Mesodermal cell (in vitro differentiated cells): ENCODE results near the gene IQGAP2.

Source experiments
- H3K27ac ChIP-seq: 2 replicates; pipeline ENCODE4 v1.7.0; 2013; ENCODE audit warnings: mild to moderate bottlenecking, low read depth, low read length, moderate library complexity; ENCODE audit not compliant: severe bottlenecking
- H3K36me3 ChIP-seq: 2 replicates; pipeline ENCODE4 v1.7.1; 2013; ENCODE audit warnings: mild to moderate bottlenecking, low read length, moderate library complexity; ENCODE audit not compliant: control insufficient read depth, insufficient read depth
- H3K4me1 ChIP-seq: one replicate; pipeline ENCODE4 v1.7.1; 2013; ENCODE audit warnings: mild to moderate bottlenecking, low read length; ENCODE audit not compliant: insufficient read depth, control insufficient read depth, poor library complexity, severe bottlenecking
- H3K4me3 ChIP-seq: 2 replicates; pipeline ENCODE4 v1.7.0; 2013; ENCODE audit warnings: low read length, control low read depth, mild to moderate bottlenecking; ENCODE audit not compliant: insufficient read depth, poor library complexity, severe bottlenecking; ENCODE audit errors: extremely low read depth
- H3K9me3 ChIP-seq: 2 replicates; pipeline ENCODE4 v1.7.1; 2013; ENCODE audit warnings: mild to moderate bottlenecking, low read length, moderate library complexity; ENCODE audit not compliant: control insufficient read depth
- WGBS, 2 experiments: methylation state at CpG; one replicate each; pipeline ENCODE4 v1.1.5; 2013; ENCODE audit warnings: missing lambda C conversion rate in 2 of 2; ENCODE audit not compliant: insufficient coverage in 2 of 2; 5-methylcytosine and 5-hydroxymethylcytosine counted together

Gene IQGAP2

DNA sequence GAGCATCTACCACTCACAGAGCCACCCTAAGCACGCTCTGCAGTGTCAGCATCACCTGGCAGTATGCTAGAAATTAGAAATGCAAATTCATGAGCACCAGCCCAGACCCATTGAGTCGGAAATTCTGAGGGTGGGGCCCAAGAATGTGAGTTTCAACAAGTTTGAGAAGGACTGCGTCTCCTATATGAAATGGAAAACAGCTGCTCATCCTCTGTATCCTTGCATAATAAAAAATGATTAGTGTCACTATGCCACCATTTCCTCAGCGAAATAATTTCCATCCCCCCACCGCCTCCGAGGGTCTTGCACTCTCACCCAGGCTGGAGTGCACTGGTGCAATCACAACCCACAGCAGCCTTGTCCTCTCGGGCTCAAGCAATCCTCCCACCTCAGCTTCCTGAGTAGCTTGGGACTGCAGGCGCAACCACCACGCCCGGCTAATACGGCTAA lies 1.3 kb upstream of the IQGAP2 start:
- no peak overlapping the region for H3K4me3 ChIP-seq
- no peaks in the 10 kb centered on the region for H3K9me3 ChIP-seq
- H3K36me3 ChIP-seq = no peaks in the 10 kb centered on the region
- H3K27ac ChIP-seq = no peak overlapping the region
- H3K4me1 ChIP-seq = no peaks in the 10 kb centered on the region
- WGBS, 2 experiments = 79 to 88% methylated on average over 9 to 10 of the region's 11 CpGs

DNA sequence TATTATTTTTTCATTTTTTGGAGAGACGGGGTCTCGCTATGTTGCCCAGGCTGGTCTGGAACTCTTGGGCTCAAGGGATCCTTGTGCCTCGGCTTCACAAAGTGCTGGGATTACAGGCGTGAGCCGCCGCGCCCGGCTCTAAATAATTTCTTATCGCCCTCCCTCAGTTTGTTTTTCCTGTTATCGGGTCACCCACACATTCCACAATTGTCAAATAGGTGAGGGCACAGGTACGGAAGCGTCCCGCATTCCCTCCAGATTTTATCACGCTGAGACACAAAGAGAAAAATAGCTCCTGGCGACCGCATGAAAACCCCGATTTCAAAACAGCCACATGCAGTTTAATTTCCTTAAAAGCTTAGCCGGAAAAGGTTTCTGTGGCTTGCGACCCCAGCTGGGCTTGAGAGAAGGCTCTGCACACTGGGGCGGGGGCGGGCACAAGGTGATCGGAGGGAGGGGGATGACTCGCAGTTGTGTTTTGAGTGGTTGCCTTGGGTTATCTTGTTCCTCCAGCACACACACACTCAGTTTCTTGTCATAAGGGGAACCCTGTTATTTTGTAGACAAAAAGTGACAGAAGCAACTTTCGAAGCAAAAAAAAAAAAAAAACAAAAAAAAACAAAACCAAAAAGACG lies 717 bp upstream of the IQGAP2 start:
- Histone ChIP-seq H3K9me3 (no peaks in the 10 kb centered on the region), H3K4me1 (no peaks in the 10 kb centered on the region), H3K27ac (peak overlapping the region; percentile 64), H3K4me3 (peak overlapping the region; percentile 75), H3K36me3 (no peaks in the 10 kb centered on the region)
- 35 to 43% methylated on average over 12 to 15 of the region's 25 CpGs for WGBS, 2 experiments

DNA sequence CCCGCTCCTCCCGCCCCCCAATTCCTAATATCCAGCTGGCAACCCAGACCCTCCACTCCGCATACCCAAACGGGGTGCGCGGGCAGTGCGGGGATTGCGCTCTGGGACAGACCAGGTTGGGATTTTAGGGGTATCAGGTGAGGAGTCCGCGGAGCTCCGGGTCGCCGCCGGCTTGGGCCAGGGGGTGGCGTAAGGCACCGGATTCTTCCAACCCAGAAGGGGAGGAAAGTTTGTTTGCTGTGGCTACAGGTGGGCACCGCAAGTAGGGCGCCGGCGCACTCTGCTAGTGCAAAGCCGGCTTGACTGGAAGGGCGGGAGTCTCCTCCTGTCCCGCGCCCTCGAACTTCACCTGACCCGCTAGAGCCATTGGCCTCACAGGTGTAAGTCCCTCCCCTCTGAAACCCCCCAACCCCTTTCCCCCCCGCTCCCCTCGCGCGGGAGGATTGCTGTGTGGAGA lies 709 bp downstream of the IQGAP2 start:
- Histone ChIP-seq H3K27ac (no peak overlapping the region), H3K36me3 (no peaks in the 10 kb centered on the region), H3K9me3 (no peaks in the 10 kb centered on the region), H3K4me3 (peak overlapping the region; percentile 75), H3K4me1 (no peaks in the 10 kb centered on the region)
- 0 to 7% methylated on average over 8 of the region's 30 CpGs for WGBS, 2 experiments

DNA sequence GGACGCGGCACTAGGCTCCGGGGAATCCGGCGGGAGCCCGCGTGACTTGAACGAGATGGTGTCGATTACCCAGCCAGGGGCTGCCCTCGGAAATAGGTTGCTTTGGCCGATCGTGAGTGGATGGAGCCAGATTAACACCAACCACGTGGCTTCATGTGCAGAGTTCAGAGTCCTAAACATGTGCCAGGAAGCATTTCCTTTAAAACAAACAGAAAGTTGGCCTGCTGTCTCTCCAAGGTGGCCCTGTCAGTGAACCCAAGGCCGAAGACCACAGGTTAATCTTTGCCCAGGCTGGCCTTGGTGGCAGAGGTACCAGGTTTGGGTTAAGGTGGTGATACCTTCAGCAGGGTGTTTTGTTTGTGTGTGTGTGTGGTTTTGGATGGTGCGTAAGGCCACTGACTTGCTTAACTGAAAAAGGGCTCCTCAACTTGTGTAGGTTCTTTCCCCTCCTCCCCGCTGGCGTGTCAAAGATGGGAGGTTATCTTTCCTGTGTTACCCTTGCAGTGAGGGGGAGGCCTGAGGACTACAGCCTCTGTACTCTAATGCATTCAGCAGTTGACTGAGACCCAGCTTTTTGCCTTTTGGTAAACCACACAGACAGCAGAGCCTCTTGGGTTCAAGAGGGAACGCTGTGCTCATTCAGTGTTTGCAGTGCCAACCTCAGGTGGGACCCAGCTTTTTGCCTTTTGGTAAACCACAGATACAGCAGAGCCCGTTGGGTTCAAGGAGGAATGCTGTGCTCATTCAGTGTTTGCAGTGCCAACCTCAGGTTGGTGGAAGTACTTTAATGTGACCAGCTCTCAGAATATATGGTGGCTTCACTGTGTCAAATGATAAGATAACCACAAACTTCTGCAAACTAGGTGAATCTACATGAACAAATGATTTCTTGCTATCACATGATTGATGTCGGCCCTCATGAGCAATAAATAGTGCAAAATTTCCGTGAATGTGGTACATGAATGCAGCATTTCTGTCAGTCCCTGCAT lies 1.4 kb downstream of the IQGAP2 start:
- H3K36me3 ChIP-seq = no peaks in the 10 kb centered on the region
- 29 to 41% methylated on average over 13 to 19 of the region's 21 CpGs for WGBS, 2 experiments
- H3K4me3 ChIP-seq = peak overlapping the region; percentile 75
- H3K27ac ChIP-seq = no peak overlapping the region
- no peaks in the 10 kb centered on the region for H3K9me3 ChIP-seq
- H3K4me1 ChIP-seq = no peaks in the 10 kb centered on the region

DNA sequence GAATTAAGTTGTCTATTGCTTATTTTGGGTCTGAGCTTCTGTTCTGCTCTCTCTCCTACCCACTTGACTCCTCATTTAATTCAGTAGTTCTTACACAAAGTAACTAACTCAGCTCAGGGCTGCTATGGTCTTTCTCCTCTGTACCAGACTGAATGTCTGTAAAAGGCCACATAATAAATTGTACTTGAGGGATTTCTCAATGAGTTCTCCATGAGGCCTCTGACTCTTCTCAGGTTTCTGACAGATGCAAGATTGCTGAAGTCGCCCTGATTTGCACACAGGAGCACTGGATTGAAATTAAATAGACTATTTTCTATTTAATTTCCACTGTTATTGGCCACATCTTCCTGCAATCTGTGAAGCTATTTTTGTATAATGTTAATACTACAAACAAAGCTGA lies 2.9 kb downstream of the IQGAP2 start:
- Histone ChIP-seq H3K36me3 (no peaks in the 10 kb centered on the region), H3K4me1 (no peaks in the 10 kb centered on the region), H3K9me3 (no peaks in the 10 kb centered on the region), H3K27ac (no peak overlapping the region), H3K4me3 (no peak overlapping the region)
- no CpG with 5 or more reads among the region's 1 CpG for WGBS, 2 experiments

DNA sequence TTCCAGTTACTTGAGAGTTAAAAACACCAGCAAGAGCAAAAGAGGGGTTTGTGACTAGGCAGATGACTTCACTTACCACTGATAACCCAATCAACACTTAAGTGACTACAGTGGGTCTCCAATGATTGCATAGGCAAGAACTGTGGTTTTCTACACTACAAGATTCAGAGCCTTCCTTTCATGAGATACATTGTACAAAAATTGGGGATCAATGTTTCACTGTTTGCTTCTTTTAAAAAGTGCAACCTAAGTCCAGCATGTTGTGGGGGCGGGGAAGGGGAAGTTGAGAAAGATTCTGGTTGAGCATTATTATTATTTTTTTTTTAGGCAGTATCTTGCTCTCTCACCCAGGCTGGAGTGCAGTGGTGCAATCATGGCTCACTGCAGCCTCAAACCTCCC lies 3.6 kb downstream of the IQGAP2 start:
- Histone ChIP-seq H3K4me3 (no peak overlapping the region), H3K36me3 (no peaks in the 10 kb centered on the region), H3K9me3 (no peaks in the 10 kb centered on the region), H3K27ac (no peak overlapping the region), H3K4me1 (no peaks in the 10 kb centered on the region)
- WGBS, 2 experiments = no CpG with 5 or more reads among the region's 1 CpG

DNA sequence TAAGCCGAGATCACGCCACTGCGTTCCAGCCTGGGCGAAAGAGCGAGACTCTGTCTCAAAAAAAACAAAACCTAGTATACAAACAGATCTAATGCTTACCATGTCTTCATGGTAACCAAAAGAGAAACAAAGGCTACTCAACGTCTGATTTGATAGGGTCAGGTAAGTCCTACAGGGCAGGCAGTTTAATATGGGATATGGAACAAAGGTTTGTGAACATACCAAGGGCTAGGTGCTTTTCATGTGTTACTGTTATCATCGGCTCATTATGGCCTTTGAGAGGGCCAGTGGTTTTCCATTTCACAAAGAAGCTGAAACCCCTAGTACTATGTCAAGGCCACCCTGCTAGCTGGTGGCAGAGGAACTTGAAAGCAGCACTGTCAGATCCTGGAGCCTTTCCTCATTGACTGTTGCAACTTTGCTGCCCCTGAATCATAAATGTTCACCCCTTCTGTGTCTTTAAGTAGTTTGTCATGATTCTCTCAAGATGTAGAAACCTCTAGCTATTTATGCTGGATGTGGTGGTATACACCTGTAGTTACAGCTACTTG lies 5.1 kb downstream of the IQGAP2 start:
- whole genome bisulfite sequencing, 2 experiments = 77 to 96% methylated on average over 5 to 7 of the region's 7 CpGs
- H3K36me3 ChIP-seq = no peaks in the 10 kb centered on the region
- no peaks in the 10 kb centered on the region for H3K4me1 ChIP-seq

DNA sequence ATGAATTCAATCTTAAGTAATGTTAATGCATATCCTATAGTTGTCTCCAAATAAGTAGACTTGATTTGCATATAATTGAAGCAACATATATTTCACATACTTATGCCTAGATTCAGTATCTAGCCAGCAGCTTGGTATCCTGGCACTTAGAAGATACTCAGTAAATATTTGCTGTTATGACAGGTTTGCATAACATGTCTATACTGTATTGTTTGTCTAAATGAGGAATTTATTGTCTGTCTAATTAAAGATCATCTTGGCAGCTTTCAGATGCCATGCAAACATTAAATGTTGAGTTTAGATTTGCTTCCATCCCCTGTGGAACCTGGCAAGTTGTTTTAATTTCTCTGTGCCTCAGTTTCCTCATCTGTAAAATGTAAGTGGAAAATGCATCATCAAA lies 9.4 kb downstream of the IQGAP2 start:
- Histone ChIP-seq H3K9me3 (no peaks in the 10 kb centered on the region), H3K4me3 (no peak overlapping the region), H3K4me1 (no peaks in the 10 kb centered on the region), H3K27ac (no peak overlapping the region), H3K36me3 (no peaks in the 10 kb centered on the region)

More for the DNA sequence above, 5.1 kb downstream of the IQGAP2 start:
- H3K9me3 ChIP-seq = no peaks in the 10 kb centered on the region
- no peak overlapping the region for H3K4me3 ChIP-seq
- H3K27ac ChIP-seq = no peak overlapping the region

DNA sequence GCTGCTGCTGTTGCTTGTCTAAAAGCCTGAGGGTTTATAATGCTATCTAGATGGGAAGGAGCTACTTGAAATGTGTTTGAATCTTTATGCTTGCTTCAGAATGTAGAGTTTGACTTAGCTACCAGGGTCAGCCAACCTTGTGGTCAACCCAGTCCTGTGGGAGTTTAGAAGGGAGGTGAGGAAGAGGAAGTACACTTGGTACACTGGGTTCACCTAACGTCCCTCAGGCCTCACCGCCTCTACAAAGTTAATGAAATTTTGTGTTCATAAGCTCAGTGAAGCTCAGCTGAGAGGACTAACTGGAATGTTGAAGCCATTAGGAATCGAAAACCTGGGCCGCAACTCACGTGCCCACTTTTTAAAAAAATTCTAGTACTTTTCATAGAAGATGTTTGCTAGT lies 10.7 kb downstream of the IQGAP2 start:
- no peaks in the 10 kb centered on the region for H3K36me3 ChIP-seq
- no peaks in the 10 kb centered on the region for H3K9me3 ChIP-seq
- no peaks in the 10 kb centered on the region for H3K4me1 ChIP-seq
- 97 to 98% methylated on average over 4 to 5 of the region's 5 CpGs for WGBS, 2 experiments
- no peak overlapping the region for H3K27ac ChIP-seq
- no peak overlapping the region for H3K4me3 ChIP-seq

DNA sequence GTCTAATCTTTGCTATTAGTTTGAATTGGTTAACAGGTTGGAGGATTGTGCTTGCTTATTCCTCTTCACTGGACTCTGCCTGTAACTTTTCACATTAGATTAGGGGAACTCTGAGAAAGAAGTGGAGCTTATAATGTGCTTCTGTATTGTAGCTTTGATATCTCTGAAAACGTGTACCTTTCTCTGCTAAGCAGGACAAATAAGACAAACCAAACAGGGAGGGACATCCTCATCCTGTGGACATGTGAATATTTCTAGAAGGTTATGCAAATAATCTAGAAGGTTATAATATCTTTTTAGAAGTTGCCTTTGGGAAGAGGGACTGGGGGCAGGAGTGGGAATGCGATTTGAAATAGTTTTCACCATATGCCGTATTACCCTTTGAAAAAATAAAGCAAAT lies 11.7 kb downstream of the IQGAP2 start:
- H3K9me3 ChIP-seq = no peaks in the 10 kb centered on the region
- H3K27ac ChIP-seq = no peak overlapping the region
- H3K4me3 ChIP-seq = no peak overlapping the region
- no peaks in the 10 kb centered on the region for H3K36me3 ChIP-seq
- H3K4me1 ChIP-seq = no peaks in the 10 kb centered on the region
- 79 to 100% methylated on average over 1 to 3 of the region's 3 CpGs for WGBS, 2 experiments
